Measurements from ENCODE around the gene TMEM156. TPM values are rescaled to one million over a fixed set of nuclear protein-coding genes. Genes with fewer than 3 reads are reported as not detected.

Gene TMEM156
- total and polyA plus RNA-seq, 8 donors: 0.37 to 1.8 (median 0.80) TPM; not detected in 4

DNA sequence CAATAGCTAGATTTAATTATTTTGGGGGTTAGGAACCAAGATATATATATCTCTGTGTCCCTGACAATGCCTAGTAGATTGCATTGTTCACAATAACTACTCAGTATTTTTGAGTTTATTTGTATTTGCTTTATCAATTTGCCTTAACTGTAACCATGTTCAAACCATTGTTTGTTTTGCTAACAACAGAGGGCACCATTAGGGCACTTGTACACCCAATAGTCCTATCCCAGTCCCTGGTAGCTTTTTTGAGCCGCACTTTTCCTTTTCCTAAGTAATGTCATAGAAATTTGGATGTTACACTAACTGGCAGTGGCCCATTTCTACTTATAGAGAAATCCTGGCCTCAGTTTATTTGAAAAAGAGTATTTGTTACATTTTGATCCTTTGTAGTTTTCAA, 29.2 kb upstream of the TMEM156 start:
- Histone ChIP-seq H3K36me3 (no peaks in the 10 kb centered on the region), H3K4me3 (no peak overlapping the region), H3K27ac (no peak overlapping the region), H3K4me1 (peaks cover 8 to 15% (median 10%) of the 10 kb centered on the region in 4 donors), H3K9me3 (no peaks in the 10 kb centered on the region), H3K27me3 (no peaks in the 10 kb centered on the region)
- no peak for DNase-seq
- intact Hi-C loops (cut with DNase I; ENCODE audit: low total_unique reads): no loop called here
- no peak for TF ChIP-seq EP300 (IDR thresholded peaks at IDR 0.05)
- no peak for TF ChIP-seq POLR2AphosphoS5 (IDR thresholded peaks at IDR 0.05)
- TF ChIP-seq, protein P1, sequence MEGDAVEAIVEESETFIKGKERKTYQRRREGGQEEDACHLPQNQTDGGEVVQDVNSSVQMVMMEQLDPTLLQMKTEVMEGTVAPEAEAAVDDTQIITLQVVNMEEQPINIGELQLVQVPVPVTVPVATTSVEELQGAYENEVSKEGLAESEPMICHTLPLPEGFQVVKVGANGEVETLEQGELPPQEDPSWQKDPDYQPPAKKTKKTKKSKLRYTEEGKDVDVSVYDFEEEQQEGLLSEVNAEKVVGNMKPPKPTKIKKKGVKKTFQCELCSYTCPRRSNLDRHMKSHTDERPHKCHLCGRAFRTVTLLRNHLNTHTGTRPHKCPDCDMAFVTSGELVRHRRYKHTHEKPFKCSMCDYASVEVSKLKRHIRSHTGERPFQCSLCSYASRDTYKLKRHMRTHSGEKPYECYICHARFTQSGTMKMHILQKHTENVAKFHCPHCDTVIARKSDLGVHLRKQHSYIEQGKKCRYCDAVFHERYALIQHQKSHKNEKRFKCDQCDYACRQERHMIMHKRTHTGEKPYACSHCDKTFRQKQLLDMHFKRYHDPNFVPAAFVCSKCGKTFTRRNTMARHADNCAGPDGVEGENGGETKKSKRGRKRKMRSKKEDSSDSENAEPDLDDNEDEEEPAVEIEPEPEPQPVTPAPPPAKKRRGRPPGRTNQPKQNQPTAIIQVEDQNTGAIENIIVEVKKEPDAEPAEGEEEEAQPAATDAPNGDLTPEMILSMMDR (IDR thresholded peaks at IDR 0.05): no peak
- TF ChIP-seq POLR2A (IDR thresholded peaks at IDR 0.05): no peak
- WGBS, 5 donors: 41 to 86% (median 50%) methylated on average over 1 of the region's 1 CpG

DNA sequence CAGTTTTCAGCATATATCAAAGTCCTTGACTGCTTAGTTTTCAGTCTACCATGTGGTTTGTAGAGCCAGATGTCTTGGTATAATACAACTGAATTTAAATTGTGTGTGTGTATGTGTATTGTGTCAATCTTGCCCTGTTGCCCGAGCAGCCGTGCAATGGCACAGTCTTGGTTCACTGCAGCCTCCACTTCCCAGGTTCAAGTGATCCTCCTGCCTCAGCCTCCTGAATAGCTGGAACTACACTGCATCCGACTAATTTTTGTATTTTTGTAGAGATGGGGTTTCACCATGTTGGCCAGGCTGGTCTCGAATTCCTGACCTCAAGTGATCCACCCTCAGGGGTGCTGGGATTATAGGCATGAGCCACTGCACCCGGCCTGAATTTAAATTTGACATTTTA, 23.8 kb upstream of the TMEM156 start:
- WGBS, 5 donors: 94 to 98% (median 97%) methylated on average over 5 of the region's 5 CpGs
- intact Hi-C loops (cut with DNase I; ENCODE audit: low total_unique reads): no loop called here
- DNase-seq: no peak
- peaks cover 0 to 8% (median 3%) of the 10 kb centered on the region in 4 donors for H3K4me1 ChIP-seq
- no peak overlapping the region for H3K4me3 ChIP-seq
- H3K9me3 ChIP-seq: no peaks in the 10 kb centered on the region
- H3K27ac ChIP-seq: no peak overlapping the region
- no peaks in the 10 kb centered on the region for H3K27me3 ChIP-seq
- TF ChIP-seq, protein P1 (IDR thresholded peaks at IDR 0.05): no peak
- TF ChIP-seq EP300 (IDR thresholded peaks at IDR 0.05): no peak
- TF ChIP-seq POLR2AphosphoS5 (IDR thresholded peaks at IDR 0.05): no peak
- no peak for TF ChIP-seq POLR2A (IDR thresholded peaks at IDR 0.05)
- no peaks in the 10 kb centered on the region for H3K36me3 ChIP-seq

DNA sequence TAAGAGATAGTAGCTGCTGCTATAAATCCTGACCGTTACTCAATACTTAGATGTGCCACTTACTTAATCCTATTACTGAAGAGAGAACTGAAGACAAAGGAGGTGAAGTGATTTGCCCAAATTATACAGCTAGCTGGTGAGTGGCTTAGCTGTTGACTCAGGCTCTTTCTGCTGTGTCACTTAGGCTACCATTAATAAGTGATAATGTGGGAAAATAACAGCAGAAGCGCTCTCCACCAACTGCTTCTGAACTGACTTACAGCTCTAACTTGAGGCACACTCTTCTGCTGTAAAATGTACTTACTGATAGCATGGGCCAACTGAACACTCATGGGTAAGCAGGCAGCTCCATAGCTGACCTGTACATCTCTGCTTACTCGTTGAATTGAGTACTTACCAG, 22.3 kb upstream of the TMEM156 start:
- 80 to 92% (median 84%) methylated on average over 3 of the region's 3 CpGs for WGBS, 5 donors
- intact Hi-C loops (cut with DNase I; ENCODE audit: low total_unique reads): no loop called here
- TF ChIP-seq, protein P1 (IDR thresholded peaks at IDR 0.05): no peak
- TF ChIP-seq EP300 (IDR thresholded peaks at IDR 0.05) (no peak), POLR2AphosphoS5 (IDR thresholded peaks at IDR 0.05) (no peak), POLR2A (IDR thresholded peaks at IDR 0.05) (no peak)
- no peaks in the 10 kb centered on the region for H3K27me3 ChIP-seq
- no peak overlapping the region for H3K4me3 ChIP-seq
- H3K36me3 ChIP-seq: no peaks in the 10 kb centered on the region
- no peaks in the 10 kb centered on the region for H3K9me3 ChIP-seq
- H3K27ac ChIP-seq: no peak overlapping the region
- no peak for DNase-seq
- peaks cover 0 to 5% (median 2%) of the 10 kb centered on the region in 4 donors for H3K4me1 ChIP-seq

DNA sequence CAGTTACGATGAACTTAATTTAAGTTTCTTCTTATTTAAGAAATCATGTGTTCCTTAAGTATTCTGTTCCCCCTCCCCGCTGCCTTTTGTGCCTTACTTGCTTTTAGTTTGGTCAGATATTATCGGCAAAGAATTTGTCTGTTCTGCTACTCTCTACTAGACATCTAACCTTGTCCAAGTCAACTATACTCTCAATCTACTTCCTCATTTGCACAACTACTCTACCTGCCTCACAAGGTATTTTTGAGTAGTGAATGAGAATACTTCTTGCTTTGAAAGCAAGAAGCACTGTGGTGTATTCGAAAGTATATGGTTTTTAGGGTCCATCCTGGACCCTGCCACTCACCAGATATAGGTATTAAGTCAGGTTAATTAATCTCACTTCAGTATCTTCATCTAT, 21.8 kb upstream of the TMEM156 start:
- H3K27ac ChIP-seq: no peak overlapping the region
- TF ChIP-seq POLR2A (IDR thresholded peaks at IDR 0.05) (no peak), POLR2AphosphoS5 (IDR thresholded peaks at IDR 0.05) (no peak), EP300 (IDR thresholded peaks at IDR 0.05) (no peak)
- TF ChIP-seq, protein P1 (IDR thresholded peaks at IDR 0.05): no peak

More for the DNA sequence above, 21.8 kb upstream of the TMEM156 start:
- H3K27me3 ChIP-seq: no peaks in the 10 kb centered on the region
- no peak overlapping the region for H3K4me3 ChIP-seq
- H3K4me1 ChIP-seq: peaks cover 0 to 6% (median 2%) of the 10 kb centered on the region in 4 donors
- intact Hi-C loops (cut with DNase I; ENCODE audit: low total_unique reads): no loop called here
- WGBS, 5 donors: 90 to 96% (median 95%) methylated on average over 4 of the region's 4 CpGs
- DNase-seq: no peak
- H3K9me3 ChIP-seq: no peaks in the 10 kb centered on the region
- H3K36me3 ChIP-seq: no peaks in the 10 kb centered on the region
